H1 (cell line): Measurements from ENCODE around the gene PLD2. TPM values are rescaled to one million over a fixed set of nuclear protein-coding genes. Genes with fewer than 3 reads are reported as not detected.
A peak's percentile ranks its signal among the peaks of the same experiment; 100 is the strongest.

Source experiments
- ASH2L ChIP-seq: fragments of 200-600, 300-600 bp; sonication (generic); IDR thresholded peaks from one replicate; pipeline ENCODE4 v1.7.1; 2017; ENCODE audit warnings: low read length
- CBX8 ChIP-seq: fragments of 300-800, 300-1000 bp; sonication (generic); IDR thresholded peaks from 2 replicates; pipeline ENCODE4 v1.7.1; 2016; ENCODE audit warnings: low read depth, low read length, borderline replicate concordance
- PHF8 ChIP-seq: fragments of 200-600 bp; sonication (generic); conservative IDR thresholded peaks from 2 replicates; pipeline ENCODE4 v1.7.1; 2012; ENCODE audit warnings: low read depth, mild to moderate bottlenecking, inconsistent platforms, low read length, moderate library complexity
- RNF2 ChIP-seq: fragments of 200-900, 300-1000 bp; sonication (generic); IDR thresholded peaks from 2 replicates; pipeline ENCODE4 v1.7.1; 2016; ENCODE audit warnings: borderline replicate concordance, low read depth, mild to moderate bottlenecking, antibody characterized with exemption, low read length; ENCODE audit not compliant: poor library complexity, severe bottlenecking; ENCODE audit errors: missing control alignments
- TAF1 ChIP-seq: IDR thresholded peaks from 2 replicates; pipeline ENCODE4 v1.6.1; 2011; ENCODE audit warnings: mild to moderate bottlenecking, low read depth, low read length
- TCF12 ChIP-seq: IDR thresholded peaks from 2 replicates; pipeline ENCODE4 v1.6.1; 2011; ENCODE audit warnings: low read depth, mild to moderate bottlenecking, low read length
- polyA plus RNA-seq, 7 experiments: library from polyadenylated mRNA; depleted of rRNA in 3 of 7; stranded (reverse) in 5 of 7; unstranded in 2 of 7; fragments of >200 nt in 5 of 7; fragments of 200-250 nt in 2 of 7; gene quantifications; 1 replicate in 5 of 7; 2 replicates in 1 of 7; 4 replicates in 1 of 7; pipeline versions ENCODE4 v1.2.1 to v1.2.3, GENCODE V29; 2011 to 2013; ENCODE audit warnings: missing spikeins in 2 of 7, mixed read lengths in 2 of 7
- total RNA-seq: library from RNA; stranded (reverse); fragmentation: NEBNext Ultra II Directional; extraction: Animal tissue kit (Norgen Biotek cat#: 25700); gene quantifications from 2 replicates; pipeline ENCODE4 v1.2.1, GENCODE V29; 2021

Gene PLD2
- total and polyA plus RNA-seq, 2 of the 8 experiments (the other 6 are each of a cell fraction or from before 2014, with no cell fraction given), result 44.3 to 48.4 TPM

GRCh38 chr17:4806777-4807604, at the start of gene PLD2 (continued):
- no peak for TF ChIP-seq RNF2
- TF ChIP-seq TCF12, result no peak
- peak; percentile 21 for TF ChIP-seq ASH2L
- no peak for TF ChIP-seq CBX8
- TF ChIP-seq TAF1, result peak; percentile 37; the same call in 1 of the 2 replicates
- peak; percentile 72 for TF ChIP-seq PHF8
